Endometrial microvascular endothelial cells (primary cell): Measurements from ENCODE around the gene RIMS1. TPM values are rescaled to one million over a fixed set of nuclear protein-coding genes. Genes with fewer than 3 reads are reported as not detected.

Source experiments
- in situ Hi-C: cut with HindIII; loops from 2 replicates; pipeline ENCODE4 v1.10.0; 2017; ENCODE audit warnings: low sequenced_read_pairs, low pct_unique_long_range_greater_than_20kb; ENCODE audit errors: inconsistent ontology term
- total RNA-seq: library from RNA; depleted of rRNA; stranded (reverse); fragments of >200 nt; gene quantifications from one replicate; pipeline ENCODE4 v1.2.3, GENCODE V29; 2015; ENCODE audit errors: inconsistent ontology term

RIMS1 gene
- total RNA-seq, 1 donor from 2014 or later = not detected

DNA sequence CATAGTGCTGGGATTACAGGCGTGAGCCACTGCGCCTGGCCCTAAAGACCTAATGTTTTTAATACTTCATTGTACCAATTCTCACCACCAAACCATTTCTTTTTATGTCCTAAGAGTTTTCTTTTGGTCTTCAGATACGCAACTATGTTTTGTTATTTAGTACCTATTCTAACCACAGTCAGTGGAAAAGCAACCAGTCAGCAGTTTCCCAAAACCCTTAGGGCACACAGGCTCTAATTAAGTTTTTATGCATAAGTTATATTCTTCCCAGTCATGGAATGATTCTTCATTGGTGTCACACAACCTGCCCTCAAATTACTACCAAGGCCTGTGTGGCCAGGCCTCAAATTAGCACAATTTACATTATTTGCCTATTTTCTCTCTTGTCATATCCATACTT is 487.8 kb downstream of the RIMS1 start:
- in situ Hi-C loops = no loop called here

DNA sequence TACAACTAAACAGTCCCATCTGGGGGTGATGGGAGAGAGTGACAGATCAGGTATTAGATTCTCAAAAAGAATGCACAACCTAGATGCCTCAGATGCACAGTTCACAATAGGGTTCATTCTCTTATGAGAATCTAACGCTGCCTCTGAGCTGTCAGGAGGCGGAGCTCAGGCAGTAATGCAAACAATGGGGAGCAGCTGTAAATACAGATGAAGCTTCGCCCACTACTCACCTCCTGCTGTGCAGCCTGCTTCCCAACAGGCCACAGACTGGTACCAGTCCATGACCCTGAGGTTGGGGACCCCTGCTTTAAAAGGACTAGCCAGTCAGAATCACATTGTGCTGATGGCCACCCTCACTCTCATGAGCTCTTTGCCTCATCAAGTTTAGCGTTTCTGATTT is 488.5 kb downstream of the RIMS1 start:
- in situ Hi-C loops = no loop called here

DNA sequence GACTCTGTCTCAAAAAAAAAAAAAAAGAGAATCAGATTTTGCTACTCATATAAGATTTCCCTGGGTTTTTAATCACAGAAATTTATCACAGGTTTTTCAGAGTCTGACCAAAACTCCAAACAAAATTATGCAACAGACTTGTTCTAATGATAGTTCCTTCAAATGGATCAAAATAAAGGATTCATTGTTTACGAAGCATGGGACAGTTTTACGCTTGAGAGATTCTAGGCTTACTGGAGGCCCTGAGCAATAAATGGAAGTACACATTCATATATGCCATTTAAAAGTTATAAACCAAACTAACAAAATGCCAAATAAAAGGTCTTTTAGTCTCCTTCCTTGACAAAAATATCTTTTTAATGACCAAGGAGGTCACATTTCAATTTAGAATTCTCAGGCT is 490.4 kb downstream of the RIMS1 start:
- in situ Hi-C loops = no loop called here

DNA sequence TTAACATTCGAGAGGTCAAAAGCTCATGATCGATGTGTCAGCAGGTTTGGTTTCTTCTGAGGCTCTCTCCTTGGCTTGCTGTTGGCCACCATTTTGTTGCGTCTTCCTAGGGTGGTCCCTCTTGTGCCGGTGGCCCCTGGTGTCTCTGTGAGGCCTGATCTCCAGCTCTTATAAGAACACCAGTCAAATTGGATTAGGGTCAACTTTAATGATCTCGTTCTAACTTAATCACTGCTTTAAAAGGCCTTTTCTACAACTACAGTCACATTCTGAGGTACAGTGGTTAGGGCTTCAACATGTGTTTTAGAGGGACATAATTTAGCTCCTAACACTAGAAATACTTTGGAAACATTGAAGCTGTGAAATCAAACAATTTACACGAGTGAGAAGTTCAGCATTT is 494.7 kb downstream of the RIMS1 start:
- in situ Hi-C loops = no loop called here

DNA sequence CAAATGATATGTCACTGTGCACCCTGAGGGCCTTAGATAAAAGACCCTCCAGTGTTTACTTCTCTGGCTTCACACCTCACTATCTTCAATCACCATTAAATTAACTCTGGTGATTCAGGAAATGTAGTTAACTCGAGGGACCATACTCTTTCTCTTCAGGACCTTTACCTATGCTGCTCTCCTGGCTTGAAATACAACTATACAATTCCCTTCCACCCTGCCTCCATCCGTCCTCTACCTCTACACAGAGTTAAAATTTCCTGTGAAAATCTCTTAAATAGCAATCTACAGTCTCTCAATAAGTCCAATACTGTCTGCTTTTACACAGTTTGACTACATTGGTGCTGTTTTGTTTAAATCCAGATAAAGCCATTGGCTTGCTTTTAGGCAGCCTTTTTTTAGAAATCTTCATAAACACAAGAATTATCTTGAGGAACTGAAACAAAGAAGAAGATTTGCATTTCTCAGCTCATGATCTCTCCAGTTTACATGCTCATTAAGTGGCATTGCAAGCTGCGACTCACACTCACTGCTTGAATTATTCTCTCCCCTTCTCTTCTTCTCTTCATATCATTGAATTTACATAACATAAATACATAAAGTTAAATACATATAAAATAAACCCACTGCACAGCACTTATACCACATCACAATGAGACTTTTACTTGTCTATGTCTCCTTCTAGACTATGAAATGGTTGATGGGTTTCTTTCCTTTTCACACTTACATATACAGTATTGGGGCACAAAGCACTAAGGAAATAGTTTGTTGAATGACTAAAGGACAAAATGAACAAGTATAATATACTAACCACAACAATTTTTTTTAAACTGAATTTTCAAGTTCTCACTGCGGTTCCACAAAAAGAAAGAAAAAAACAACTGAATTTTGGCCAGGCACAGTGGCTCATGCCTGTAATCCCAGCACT is 496.5 kb downstream of the RIMS1 start:
- in situ Hi-C loops = no loop called here

DNA sequence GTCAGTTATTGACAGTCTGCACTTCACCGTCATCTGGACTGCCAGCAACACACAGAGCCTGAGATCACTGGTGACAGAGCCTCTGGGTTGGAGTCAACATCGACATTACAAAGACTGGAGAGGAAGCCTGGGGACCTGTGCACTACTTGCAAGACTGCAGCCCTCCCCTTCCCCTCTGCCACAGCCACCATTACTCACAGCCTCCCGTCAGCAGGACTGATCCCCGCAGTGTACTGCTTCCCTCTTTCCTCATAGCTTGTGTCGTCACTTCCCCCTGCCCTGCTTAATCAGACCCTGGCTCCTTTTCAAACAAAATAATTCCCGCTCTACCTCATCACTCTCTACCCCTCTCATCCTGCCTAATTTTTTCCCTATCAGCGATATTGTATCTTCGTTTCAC is 500.0 kb downstream of the RIMS1 start:
- in situ Hi-C loops = no loop called here

DNA sequence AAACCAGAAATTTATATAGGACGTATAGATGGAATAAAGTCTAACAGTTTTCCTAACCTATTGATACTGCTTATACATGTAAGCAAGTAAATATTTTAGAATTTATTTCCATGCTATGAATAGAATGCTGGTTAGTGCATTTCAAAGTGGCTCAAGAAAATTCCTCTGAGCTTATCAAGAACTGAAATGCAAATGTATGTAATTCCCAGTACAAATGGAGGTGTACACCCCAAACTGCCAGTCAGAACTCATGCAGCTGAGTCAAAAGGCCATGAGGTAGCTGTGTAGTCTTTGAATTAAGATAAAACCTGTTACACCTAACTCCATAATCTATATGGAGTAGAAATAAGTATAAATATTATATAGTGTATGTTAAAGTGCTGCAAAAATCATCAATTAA is 503.3 kb downstream of the RIMS1 start:
- in situ Hi-C loops = no loop called here

DNA sequence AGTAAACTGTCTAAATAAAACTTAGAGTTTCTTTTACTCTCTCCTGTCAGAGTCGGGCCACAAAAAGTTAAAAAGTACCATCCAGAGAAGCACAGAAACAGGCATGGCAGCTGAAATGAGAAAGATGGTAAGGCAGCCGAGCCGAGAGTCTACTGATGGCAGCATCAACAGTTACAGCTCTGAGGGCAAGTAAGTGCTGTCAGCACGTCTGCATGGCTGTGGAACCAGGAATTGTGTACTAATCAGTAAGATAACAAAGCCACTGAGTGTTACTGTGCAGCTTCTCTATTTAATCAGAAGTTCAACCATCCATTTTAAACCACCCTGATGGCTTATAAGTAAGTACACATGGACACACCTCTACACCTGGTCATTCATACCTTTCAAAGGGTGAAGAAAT is 504.2 kb downstream of the RIMS1 start:
- in situ Hi-C loops = no loop called here

DNA sequence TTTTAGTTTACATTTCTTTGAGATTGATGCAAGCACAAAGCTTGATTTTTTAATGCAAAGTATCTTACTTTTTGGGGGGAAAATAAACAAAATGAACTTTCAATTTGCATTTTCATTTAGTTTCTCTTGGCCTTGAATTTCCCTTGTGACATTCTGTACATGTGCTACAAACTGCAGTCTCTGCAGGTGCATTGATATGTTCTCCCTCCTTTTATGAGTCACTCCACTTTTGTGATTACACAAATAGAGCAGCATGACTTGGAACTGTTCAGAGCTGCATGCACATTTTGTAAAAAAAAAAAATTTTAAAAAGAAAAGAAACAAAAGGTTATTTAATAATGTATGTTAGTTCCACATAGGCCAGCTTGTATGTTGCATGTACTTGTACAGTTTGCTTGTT is 515.5 kb downstream of the RIMS1 start:
- in situ Hi-C loops = loop anchor here (25.0 kb wide), 1 partner anchor 735 kb away; no protein-coding TSS in a partner anchor

DNA sequence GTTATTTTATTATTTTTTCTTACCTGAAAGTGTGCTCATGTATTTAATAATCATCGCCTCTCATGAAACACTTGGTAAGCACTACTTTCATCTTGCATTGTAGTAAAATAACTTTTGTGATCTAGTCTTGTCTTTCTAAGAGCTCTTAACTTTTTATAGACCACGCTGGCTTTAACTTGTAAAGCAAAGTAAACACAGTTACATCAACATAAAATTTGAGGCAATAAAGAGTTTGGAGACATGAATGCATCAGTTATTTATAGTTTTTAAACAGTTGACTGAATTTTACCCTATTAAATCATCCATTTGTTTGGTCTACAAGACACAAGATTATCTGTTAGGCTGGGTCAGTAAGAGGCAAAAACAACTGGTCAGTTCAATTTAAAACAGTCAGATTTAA is 517.1 kb downstream of the RIMS1 start:
- in situ Hi-C loops = loop anchor here (25.0 kb wide), 1 partner anchor 734 kb away; no protein-coding TSS in a partner anchor

DNA sequence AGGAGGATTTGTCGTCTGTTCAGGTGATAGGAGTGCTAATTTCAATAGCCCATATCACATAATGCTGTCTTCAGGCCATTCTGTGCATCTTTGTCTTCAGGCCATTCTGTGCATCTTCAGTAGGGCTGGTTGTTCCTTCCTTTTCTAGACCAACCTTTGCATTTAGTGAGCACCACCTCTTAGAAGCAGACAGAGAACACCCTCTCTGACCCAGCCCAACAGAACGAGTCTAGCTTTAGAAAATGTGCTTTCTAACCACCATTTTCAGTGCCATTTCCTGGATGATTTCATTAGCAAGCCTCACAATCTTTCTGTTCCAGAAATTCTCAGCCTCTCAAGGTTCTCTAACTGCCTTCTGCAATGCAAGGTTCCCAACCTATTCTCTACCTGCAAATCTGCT is 520.2 kb downstream of the RIMS1 start:
- in situ Hi-C loops = loop anchor here (25.0 kb wide), 1 partner anchor 731 kb away; no protein-coding TSS in a partner anchor

DNA sequence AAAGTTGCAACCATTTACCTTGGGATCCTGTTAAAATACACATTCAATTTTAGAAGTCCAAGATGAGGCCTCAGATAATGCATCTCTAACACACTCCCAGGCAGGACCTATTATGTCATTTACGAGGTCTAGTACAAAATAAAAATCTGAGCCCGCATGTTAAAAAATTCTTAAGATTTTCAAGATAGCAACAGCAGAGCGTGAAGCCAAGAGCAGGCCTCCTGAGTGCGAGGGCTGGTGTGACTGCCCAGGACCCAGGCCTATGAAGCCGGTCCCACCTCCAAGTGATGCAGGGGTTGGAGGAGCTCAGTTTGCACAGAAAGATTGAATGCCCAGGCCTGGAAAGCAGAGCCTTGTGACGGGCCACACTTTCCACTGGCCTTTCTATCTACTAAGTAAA is 524.4 kb downstream of the RIMS1 start:
- in situ Hi-C loops = loop anchor here (25.0 kb wide), 1 partner anchor 727 kb away; no protein-coding TSS in a partner anchor

DNA sequence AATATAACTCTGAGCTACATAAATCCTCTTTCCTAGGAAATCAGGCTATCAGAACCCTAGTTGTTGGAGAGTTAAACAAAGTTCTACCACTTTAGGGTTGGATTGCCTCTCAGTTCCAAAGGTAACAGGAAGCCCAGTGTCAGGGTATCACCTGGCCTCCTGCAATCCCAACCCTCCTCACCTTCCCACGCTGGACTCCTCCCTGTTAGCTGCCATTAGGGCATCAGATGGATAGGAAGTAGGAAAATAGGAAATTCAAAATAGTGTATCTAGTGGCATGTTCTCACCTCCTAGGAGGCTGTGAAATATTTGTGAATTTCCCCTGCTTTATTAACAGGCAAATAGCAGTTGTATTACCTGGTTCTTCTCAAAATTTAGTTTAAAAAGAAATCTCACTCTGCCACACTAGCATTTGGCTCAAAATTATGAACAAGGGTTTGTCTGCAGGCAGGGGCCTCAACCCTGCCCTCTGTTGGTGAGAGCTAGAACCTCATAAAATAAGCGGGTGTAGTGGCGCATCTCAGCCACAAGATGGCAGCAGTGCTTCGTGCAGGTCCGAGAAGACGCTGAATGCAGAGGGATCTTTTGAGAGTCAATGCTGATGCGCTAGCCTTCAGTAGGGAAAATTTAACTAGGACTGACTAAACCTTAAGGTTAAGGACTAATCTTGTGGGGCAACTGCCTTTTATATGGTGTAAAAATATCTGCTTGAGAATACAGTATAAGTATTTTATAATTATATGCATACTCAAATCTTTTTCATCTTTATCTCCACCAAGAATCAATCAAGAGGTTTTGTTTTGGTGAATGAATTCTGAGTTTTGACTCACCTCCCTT is 525.7 kb downstream of the RIMS1 start:
- in situ Hi-C loops = loop anchor here (25.0 kb wide), 1 partner anchor 725 kb away; no protein-coding TSS in a partner anchor

DNA sequence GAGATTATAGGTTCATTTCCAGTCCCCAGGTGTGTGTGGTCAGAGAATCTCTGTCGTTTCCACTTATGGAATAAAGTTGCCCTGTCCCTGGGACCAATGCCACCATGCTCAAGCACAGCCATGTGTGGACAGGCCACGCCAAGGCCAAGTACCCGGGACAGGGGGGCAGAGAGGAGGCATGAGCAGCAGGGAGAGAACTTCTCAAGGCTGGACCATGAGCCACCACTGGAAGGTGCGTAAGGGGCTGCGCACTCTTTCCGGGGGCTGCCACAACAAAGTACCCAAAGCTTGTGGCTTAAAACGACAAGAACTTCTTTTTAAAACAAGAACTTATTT is 526.3 kb downstream of the RIMS1 start:
- in situ Hi-C loops = loop anchor here (25.0 kb wide), 1 partner anchor 725 kb away; no protein-coding TSS in a partner anchor

DNA sequence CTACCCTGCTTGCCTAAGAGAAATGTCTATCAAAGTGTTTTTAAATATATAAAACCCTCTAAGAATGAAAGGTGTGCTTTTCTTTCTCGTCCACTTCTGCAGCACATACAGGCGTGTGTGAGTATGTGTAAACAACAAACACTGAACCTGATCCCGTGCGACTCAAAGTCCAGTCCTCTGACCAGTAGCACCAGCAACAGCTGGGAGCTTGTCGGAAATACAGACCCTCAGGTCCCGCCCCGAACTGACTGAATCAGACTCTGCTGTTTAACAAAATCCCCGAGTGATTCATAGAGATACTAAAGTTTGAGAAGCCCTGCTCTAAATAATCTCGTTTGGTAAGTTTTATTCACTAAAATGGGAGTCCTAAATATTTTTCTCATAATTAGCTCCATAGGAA is 527.5 kb downstream of the RIMS1 start:
- in situ Hi-C loops = loop anchor here (25.0 kb wide), 1 partner anchor 723 kb away; no protein-coding TSS in a partner anchor

DNA sequence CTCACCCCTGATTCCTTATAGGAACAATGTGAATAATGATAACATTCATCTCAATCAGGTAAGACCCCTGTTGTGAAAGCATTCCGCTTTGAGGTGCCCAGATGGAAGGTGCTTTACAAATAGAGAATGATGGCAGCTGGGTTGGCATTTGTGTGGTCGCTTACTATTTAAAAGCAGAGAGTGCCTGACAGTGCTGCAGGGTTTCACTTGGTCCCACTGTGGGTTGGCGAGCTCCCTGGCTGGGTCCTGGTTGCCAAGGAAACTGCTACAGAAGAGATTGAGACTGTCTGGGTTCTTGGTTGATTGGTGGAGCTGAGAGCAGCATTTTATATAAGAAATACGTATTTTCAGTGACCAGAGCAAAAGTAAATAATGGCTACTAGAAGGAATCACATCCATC is 528.3 kb downstream of the RIMS1 start:
- in situ Hi-C loops = loop anchor here (25.0 kb wide), 1 partner anchor 723 kb away; no protein-coding TSS in a partner anchor

DNA sequence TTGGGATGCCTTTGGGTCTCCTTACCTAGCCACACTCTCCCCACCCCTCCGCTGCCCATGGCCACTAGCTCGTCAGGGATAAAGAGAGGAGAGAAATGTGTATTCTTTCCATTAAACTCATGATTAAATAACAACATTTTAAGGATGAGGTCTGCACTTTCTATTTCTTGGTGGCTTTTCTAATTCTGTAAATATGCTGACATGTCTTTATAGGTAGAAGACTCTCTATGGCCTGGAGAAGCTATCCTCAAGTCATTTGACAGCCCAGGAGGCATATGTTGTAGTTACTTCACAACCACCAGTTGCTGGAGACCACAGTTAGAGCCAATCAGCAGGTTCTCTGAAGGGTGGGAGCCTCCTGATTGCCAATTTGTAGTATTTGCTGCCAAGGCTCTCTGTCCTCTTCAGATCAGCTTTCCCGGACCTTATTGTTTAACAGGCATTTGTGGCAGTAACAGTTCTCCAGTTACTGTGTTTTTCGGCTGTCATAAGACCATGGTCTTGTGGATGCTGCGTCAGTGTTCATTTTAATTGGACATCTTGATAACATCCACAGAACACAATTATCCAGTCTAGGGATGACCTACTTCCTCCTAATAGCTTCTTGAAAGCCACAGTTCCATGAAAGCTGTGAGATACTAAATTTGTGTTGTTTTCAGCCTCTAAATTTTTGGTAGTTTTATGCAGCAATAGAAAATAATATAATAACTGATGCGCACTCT is 530.6 kb downstream of the RIMS1 start:
- in situ Hi-C loops = loop anchor here (25.0 kb wide), 1 partner anchor 720 kb away; no protein-coding TSS in a partner anchor

DNA sequence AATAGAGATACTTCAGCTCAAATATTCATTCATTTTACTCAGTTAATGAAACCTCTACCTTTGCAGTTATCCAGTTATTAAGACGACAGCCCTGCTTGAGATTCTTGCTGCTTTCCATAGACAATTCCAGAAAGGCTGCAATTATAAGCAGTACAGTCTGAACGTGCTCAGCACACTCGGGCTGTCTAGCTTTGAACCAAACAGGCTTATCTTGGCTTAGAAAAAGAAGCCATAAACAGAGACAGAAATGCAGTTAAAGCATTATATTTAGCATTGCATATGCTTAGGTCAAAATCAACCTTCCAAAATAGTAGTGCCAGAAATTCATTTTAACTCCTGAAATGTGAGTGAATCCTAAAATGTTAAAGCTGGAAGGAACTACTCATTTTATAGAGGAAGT is 531.4 kb downstream of the RIMS1 start:
- in situ Hi-C loops = loop anchor here (25.0 kb wide), 1 partner anchor 720 kb away; no protein-coding TSS in a partner anchor

DNA sequence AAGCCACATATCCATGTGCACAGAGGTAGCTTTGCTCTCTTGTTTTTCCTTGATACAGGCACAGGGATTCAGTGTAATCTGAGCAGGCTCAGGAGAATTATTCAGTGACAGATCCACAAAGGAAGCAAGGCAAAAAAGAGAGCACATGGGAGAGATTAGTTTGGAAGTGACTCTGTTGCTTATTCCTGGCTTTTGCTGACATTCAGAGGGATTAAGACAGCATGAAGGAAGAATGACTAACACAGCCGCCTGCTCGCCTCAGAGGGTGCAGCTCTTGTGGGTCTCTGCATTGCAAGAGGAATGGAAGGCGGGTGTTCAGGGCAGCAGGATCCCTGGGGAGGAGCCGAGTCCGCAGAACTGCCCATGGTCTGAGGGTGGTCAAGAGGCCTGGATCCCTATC is 532.1 kb downstream of the RIMS1 start:
- in situ Hi-C loops = loop anchor here (25.0 kb wide), 1 partner anchor 719 kb away; no protein-coding TSS in a partner anchor
